K562 (cell line): ENCODE results near the gene CD22. TPM values are rescaled to one million over a fixed set of nuclear protein-coding genes. Genes with fewer than 3 reads are reported as not detected.

Experiments
- ATAC-seq: fragments of 200-7000 bp; cut with Tn5 transposase; 3 replicates; pipeline ENCODE4 v1.9.1; 2020; ENCODE audit warnings: moderate library complexity
- BruUV-seq: library from RNA; stranded (reverse); fragments of 400-500 nt; replicated peaks from 2 replicates; lab custom pipeline; 2021; lab: Mats Ljungman, UMichigan
- CTCF ChIA-PET: fragments of 300-600 bp; formaldehyde crosslinking; extraction: SDS; loops from one replicate; lab custom pipeline; 2021; ENCODE audit warnings: low intra/inter-chr PET ratio; lab: Yijun Ruan, JAX
- POLR2A ChIA-PET: fragments of 300-600, 350-650 bp; sonication (Branson Sonifier 250); formaldehyde crosslinking; extraction: SDS; loops from one replicate; lab custom pipeline; 2021; ENCODE audit warnings: antibody characterized with exemption, inconsistent platforms; lab: Yijun Ruan, JAX
- DNase-seq, 4 experiments: peaks; one replicate each; pipeline versions ENCODE4 v3.0.0 to v3.0.0-alpha.2; 2011 to 2018; ENCODE audit warnings: low spot score in 3 of 4, mixed read lengths in 3 of 4; ENCODE audit errors: extremely low read depth in 1 of 4
- FAIRE-seq: peaks from 2 replicates; lab custom pipeline; 2011; peaks lifted over from hg19 to GRCh38; lab: Jason Lieb, UNC
- H2AFZ ChIP-seq: 2 replicates; pipeline ENCODE4 v1.6.0; 2011; ENCODE audit warnings: low read depth, low read length, control low read depth, inconsistent platforms
- H3K27ac ChIP-seq: fragments of 200-600 bp; 3 replicates; pipeline ENCODE4 v1.8.0; 2011; ENCODE audit warnings: low read depth, mild to moderate bottlenecking, control low read depth, inconsistent platforms, low read length, moderate library complexity, mixed read lengths; ENCODE audit errors: extremely low read depth
- H3K27me3 ChIP-seq, 2 experiments: fragments of 300-600 bp in 1 of 2; 2 replicates in 1 of 2; 3 replicates in 1 of 2; pipeline versions ENCODE4 v1.6.0 to v1.8.0; 2011; ENCODE audit warnings: inconsistent platforms in 2 of 2, low read length in 2 of 2, mild to moderate bottlenecking in 1 of 2, mixed read lengths in 1 of 2, moderate library complexity in 1 of 2; ENCODE audit not compliant: control insufficient read depth in 2 of 2, insufficient read depth in 2 of 2
- H3K36me3 ChIP-seq: fragments of 300-600 bp; 3 replicates; pipeline ENCODE4 v1.8.0; 2011; ENCODE audit warnings: mild to moderate bottlenecking, low read length, inconsistent platforms; ENCODE audit not compliant: control insufficient read depth, insufficient read depth
- H3K4me1 ChIP-seq, 2 experiments: fragments of 200-600 bp in 1 of 2; replicated peaks in 1 of 2; 2 replicates in 1 of 2; 3 replicates in 1 of 2; pipeline versions ENCODE4 v1.5.1 to v1.8.0; 2011; ENCODE audit warnings: inconsistent platforms in 2 of 2, low read length in 2 of 2, mild to moderate bottlenecking in 1 of 2, mixed read lengths in 1 of 2, moderate library complexity in 1 of 2; ENCODE audit not compliant: control insufficient read depth in 2 of 2, insufficient read depth in 2 of 2
- H3K4me2 ChIP-seq: 2 replicates; pipeline ENCODE4 v1.6.1; 2011; ENCODE audit warnings: low read length, control low read depth, inconsistent platforms, mixed read lengths; ENCODE audit not compliant: insufficient read depth
- H3K4me3 ChIP-seq: fragments of 200-600 bp; sonication (generic), shearing (Covaris generic); 2 replicates; pipeline ENCODE4 v1.5.1; 2016; ENCODE audit warnings: control low read depth, inconsistent platforms
- H3K79me2 ChIP-seq: fragments of 200-600 bp; 3 replicates; pipeline ENCODE4 v1.8.0; 2011; ENCODE audit warnings: low read length, inconsistent platforms; ENCODE audit not compliant: control insufficient read depth, insufficient read depth
- H3K9ac ChIP-seq, 2 experiments: 2 replicates each; pipeline versions ENCODE4 v1.6.0 to v1.6.1; 2011; ENCODE audit warnings: low read depth in 2 of 2, low read length in 2 of 2, control low read depth in 1 of 2, inconsistent platforms in 1 of 2, mild to moderate bottlenecking in 1 of 2, mixed read lengths in 1 of 2; ENCODE audit not compliant: insufficient read depth in 1 of 2
- H3K9me1 ChIP-seq: one replicate; pipeline ENCODE4 v1.6.0; 2011; ENCODE audit warnings: inconsistent platforms, mild to moderate bottlenecking, low read length, moderate library complexity; ENCODE audit not compliant: control insufficient read depth, insufficient read depth
- H3K9me3 ChIP-seq: replicated peaks from 2 replicates; pipeline ENCODE4 v1.5.1; 2011; ENCODE audit warnings: low read depth, low read length, inconsistent platforms; ENCODE audit not compliant: control insufficient read depth, insufficient read depth
- H4K20me1 ChIP-seq: replicated peaks from 2 replicates; pipeline ENCODE4 v1.6.1; 2011; ENCODE audit warnings: low read length, inconsistent platforms, mixed read lengths; ENCODE audit not compliant: control insufficient read depth, insufficient read depth
- MAZ ChIP-seq, 2 experiments: fragments of 450-650 bp in 1 of 2; sonication (generic) in 1 of 2; formaldehyde crosslinking; IDR thresholded peaks in 1 of 2; conservative IDR thresholded peaks in 1 of 2; 2 replicates each; pipeline versions ENCODE4 v1.4.0 to v1.5.0; 2020; ENCODE audit warnings: mild to moderate bottlenecking in 1 of 2, missing genetic modification reagents in 1 of 2
- PRDM10 ChIP-seq: fragments of 450-650 bp; IDR thresholded peaks from 2 replicates; pipeline ENCODE4 v1.6.1; 2018; ENCODE audit not compliant: partially characterized antibody
- WGBS: fragments of 100-300 bp; shearing (Covaris generic); methylation state at CpG from one replicate; pipeline ENCODE4 v1.1.6; 2016; ENCODE audit warnings: low coverage, mixed read lengths; ENCODE audit not compliant: insufficient coverage; ENCODE audit errors: missing lambda C conversion rate; 5-methylcytosine and 5-hydroxymethylcytosine counted together
- in situ Hi-C: fragments of 300-500 bp; cut with MboI; formaldehyde crosslinking; loops from 4 replicates; pipeline ENCODE4 v1.15.0; 2018; ENCODE audit warnings: inconsistent platforms, mixed read lengths
- intact Hi-C: fragments of 100-400 bp; cut with micrococcal nuclease; formaldehyde crosslinking; loops from 2 replicates; pipeline ENCODE4 v1.14.2; 2022
- polyA plus RNA-seq, 8 experiments: library from polyadenylated mRNA; depleted of rRNA in 4 of 8; stranded (reverse) in 5 of 8; unstranded in 3 of 8; fragments of >200 nt; fragmentation: Nextera tagmentation in 2 of 8; fragmentation: Illumina TruSeq in 1 of 8; extraction: Ambion mirVana in 2 of 8; extraction: Trizol in 1 of 8; gene quantifications; 2 replicates each; pipeline versions ENCODE4 v1.2.1 to v1.2.3, GENCODE V29; 2011 to 2014; ENCODE audit warnings: inconsistent platforms in 1 of 8, missing spikeins in 1 of 8
- total RNA-seq, 7 experiments: library from RNA; depleted of rRNA in 6 of 7; stranded (reverse); fragments of >200 nt in 6 of 7; fragmentation: Illumina TruSeq in 2 of 7; extraction: Trizol in 2 of 7; gene quantifications; 2 replicates each; pipeline versions ENCODE4 v1.2.1 to v1.2.3, GENCODE V29; 2011 to 2021; ENCODE audit warnings: low replicate concordance in 1 of 7

CD22 gene
- total and polyA plus RNA-seq, 9 of the 15 experiments (the other 6 are each of a cell fraction or from before 2014, with no cell fraction given): 0.29 to 5.0 (median 3.5) TPM

DNA sequence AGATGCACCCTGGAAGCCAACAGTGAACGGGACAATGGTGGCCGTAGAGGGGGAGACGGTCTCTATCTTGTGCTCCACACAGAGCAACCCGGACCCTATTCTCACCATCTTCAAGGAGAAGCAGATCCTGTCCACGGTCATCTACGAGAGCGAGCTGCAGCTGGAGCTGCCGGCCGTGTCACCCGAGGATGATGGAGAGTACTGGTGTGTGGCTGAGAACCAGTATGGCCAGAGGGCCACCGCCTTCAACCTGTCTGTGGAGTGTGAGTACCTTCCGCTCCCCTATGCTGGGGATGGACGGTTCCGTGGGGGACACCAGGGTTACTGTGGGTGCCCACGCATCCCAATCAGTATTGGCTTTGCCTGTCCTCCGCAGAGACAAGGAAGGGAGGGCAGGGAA is 26.5 kb upstream of the CD22 start:
- peaks cover 4% of the 10 kb centered on the region for H3K9me1 ChIP-seq
- in situ Hi-C loops: no loop called here
- TF ChIP-seq MAZ (CRISPR knock-in tag; conservative IDR thresholded peaks at IDR 0.05 in 1 of 2, IDR thresholded peaks at IDR 0.05 in 1 of 2) (no peak), PRDM10 (peak; percentile 50)
- H3K79me2 ChIP-seq: no peaks in the 10 kb centered on the region
- H3K9me3 ChIP-seq: no peaks in the 10 kb centered on the region
- no peak overlapping the region for H3K4me3 ChIP-seq
- no peak overlapping the region for H3K4me2 ChIP-seq
- peaks cover 57 to 67% of the 10 kb centered on the region in 2 experiments for H3K4me1 ChIP-seq
- no TSS peak for BruUV-seq
- H3K36me3 ChIP-seq: no peaks in the 10 kb centered on the region
- peak overlapping the region in 1 of 2 experiments; percentile 53; a peak in 2 of 4 replicates for H3K9ac ChIP-seq
- no peaks in the 10 kb centered on the region; a peak in 1 of 5 replicates for H3K27me3 ChIP-seq
- intact Hi-C loops: no loop called here
- ChIA-PET POLR2A (interaction anchor here (0.6 to 1.2 kb wide), 2 partner anchors 13 to 14 kb away, joined by 3 to 4 read pairs; no protein-coding TSS in a partner anchor), CTCF (no interaction called here)
- WGBS: 64% methylated on average over 15 of the region's 16 CpGs
- H3K27ac ChIP-seq: peak overlapping the region; percentile 30; the same call in 1 of the 3 replicates
- peak overlapping the region; percentile 53 for H2AFZ ChIP-seq
- DNase-seq: peak in 1 of 4 experiments; percentile 12
- no peak for ATAC-seq
- FAIRE-seq: no peak
- no peaks in the 10 kb centered on the region for H4K20me1 ChIP-seq
